Loucy (cell line): ENCODE data around the gene ACSF2.

ENCODE experiments used
- EZH2phosphoT487 ChIP-seq: fragments of 200-600 bp; IDR thresholded peaks from 2 replicates; pipeline ENCODE4 v1.6.1; 2018; ENCODE audit warnings: antibody characterized with exemption, mild to moderate bottlenecking, moderate library complexity, borderline replicate concordance
- TF ChIP-seq, protein P1 (sequence below): fragments of 200-600 bp; sonication (generic); conservative IDR thresholded peaks from 2 replicates; pipeline ENCODE4 v1.5.1; 2014; ENCODE audit warnings: mild to moderate bottlenecking, antibody characterized with exemption, low read length

DNA sequence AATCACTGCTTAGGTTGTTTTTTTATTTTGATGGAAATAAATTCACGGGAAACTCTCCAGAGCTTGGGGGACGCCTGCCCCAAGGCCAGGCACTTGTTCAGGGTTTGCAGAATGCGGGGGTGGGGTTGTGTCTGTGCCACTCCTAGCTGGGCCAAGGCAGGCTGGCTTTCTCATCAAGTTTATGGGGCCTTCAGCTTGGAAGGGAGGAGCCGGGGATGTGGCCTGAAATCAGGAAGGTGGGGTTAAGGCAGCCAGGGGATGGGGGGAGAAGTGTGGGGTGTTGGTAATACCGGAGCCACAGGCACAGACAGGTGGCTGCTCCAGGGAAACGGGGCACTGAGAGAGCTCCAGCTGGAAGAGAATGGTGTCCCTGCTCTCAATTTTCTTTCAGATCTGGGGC, 44.4 kb downstream of the ACSF2 start:
- TF ChIP-seq, protein P1, sequence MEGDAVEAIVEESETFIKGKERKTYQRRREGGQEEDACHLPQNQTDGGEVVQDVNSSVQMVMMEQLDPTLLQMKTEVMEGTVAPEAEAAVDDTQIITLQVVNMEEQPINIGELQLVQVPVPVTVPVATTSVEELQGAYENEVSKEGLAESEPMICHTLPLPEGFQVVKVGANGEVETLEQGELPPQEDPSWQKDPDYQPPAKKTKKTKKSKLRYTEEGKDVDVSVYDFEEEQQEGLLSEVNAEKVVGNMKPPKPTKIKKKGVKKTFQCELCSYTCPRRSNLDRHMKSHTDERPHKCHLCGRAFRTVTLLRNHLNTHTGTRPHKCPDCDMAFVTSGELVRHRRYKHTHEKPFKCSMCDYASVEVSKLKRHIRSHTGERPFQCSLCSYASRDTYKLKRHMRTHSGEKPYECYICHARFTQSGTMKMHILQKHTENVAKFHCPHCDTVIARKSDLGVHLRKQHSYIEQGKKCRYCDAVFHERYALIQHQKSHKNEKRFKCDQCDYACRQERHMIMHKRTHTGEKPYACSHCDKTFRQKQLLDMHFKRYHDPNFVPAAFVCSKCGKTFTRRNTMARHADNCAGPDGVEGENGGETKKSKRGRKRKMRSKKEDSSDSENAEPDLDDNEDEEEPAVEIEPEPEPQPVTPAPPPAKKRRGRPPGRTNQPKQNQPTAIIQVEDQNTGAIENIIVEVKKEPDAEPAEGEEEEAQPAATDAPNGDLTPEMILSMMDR, result no peak
- TF ChIP-seq EZH2phosphoT487, result no peak
